Testis (tissue), 3 donors: ENCODE measurements around the gene PDE8B. TPM values are rescaled to one million over a fixed set of nuclear protein-coding genes. Genes with fewer than 3 reads are reported as not detected.

Experiments used
- DNase-seq: peaks from one replicate; pipeline ENCODE4 v3.0.0-alpha.2; 2019
- H3K27ac ChIP-seq, 2 donors: fragments of 200-600 bp; sonication (generic); one replicate each; pipeline ENCODE4 v1.5.1; 2019
- H3K27me3 ChIP-seq: fragments of 200-600 bp; sonication (generic); one replicate; pipeline ENCODE4 v1.5.1; 2019
- H3K36me3 ChIP-seq: fragments of 200-600 bp; sonication (generic); one replicate; pipeline ENCODE4 v1.5.1; 2017; ENCODE audit warnings: low read depth; ENCODE audit errors: missing control alignments
- H3K4me1 ChIP-seq: fragments of 200-600 bp; sonication (generic); one replicate; pipeline ENCODE4 v1.5.1; 2019
- H3K4me3 ChIP-seq, 2 donors: fragments of 200-600 bp; sonication (generic); one replicate each; pipeline ENCODE4 v1.5.1; 2017 to 2019
- H3K9me3 ChIP-seq: fragments of 200-600 bp; sonication (generic); one replicate; pipeline ENCODE4 v1.5.1; 2017
- POLR2A ChIP-seq: fragments of 450-650 bp; IDR thresholded peaks from one replicate; pipeline ENCODE4 v1.6.1; 2017; ENCODE audit warnings: antibody characterized with exemption, mild to moderate bottlenecking, moderate library complexity
- WGBS, 2 donors: methylation state at CpG; one replicate each; pipeline ENCODE4 v1.1.5; 2018; 5-methylcytosine and 5-hydroxymethylcytosine counted together
- intact Hi-C: fragments of 100-400 bp; cut with DNase I; formaldehyde crosslinking; loops from one replicate; pipeline ENCODE4 v1.15.1; 2023; ENCODE audit warnings: low total_unique reads
- polyA plus RNA-seq: library from polyadenylated mRNA; stranded (reverse); fragments of 350-450 nt; fragmentation: Illumina TruSeq; extraction: RNeasy Lipid Tissue Mini Kit (QIAGEN cat#74804); gene quantifications from one replicate; pipeline ENCODE4 v1.2.3, GENCODE V29; 2014; ENCODE audit warnings: low read depth, low replicate concordance; ENCODE audit not compliant: insufficient read depth
- total RNA-seq, 2 donors: library from RNA; depleted of rRNA; stranded (reverse); fragments of >200 nt; gene quantifications; one replicate each; pipeline ENCODE4 v1.2.3, GENCODE V29; 2016
- TF ChIP-seq, protein P1 (sequence below), 3 experiments: fragments of 450-650 bp in 2 of 3; fragments of 200-600 bp in 1 of 3; sonication (generic) in 1 of 3; IDR thresholded peaks; one replicate each; pipeline ENCODE4 v1.5.1; 2016 to 2019; ENCODE audit warnings: antibody characterized with exemption in 3 of 3, mild to moderate bottlenecking in 2 of 3, moderate library complexity in 1 of 3

PDE8B gene
- total and polyA plus RNA-seq, 3 donors from 2014 or later: 2.0 to 7.2 (median 5.8) TPM

DNA sequence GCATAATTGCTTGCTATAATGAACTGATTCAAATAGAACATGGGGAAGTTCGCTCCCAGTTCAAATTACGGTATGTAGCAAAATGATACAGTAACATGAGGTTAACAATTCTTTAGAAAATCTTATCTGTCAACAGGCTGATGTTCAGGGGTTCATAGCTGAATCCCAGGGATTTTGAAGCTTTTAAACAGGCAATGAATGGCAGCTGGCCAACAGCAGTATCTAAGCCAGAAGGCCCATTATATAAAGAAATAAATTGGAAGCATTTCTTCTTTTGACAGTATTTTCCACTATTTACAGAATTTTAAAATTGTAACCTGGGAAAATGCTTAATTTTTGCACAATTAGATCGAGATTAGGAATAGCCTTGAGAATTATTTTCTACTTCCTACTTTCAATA is 126.8 kb downstream of the PDE8B start:
- no peaks in the 10 kb centered on the region for H3K36me3 ChIP-seq
- H3K27me3 ChIP-seq: no peaks in the 10 kb centered on the region
- intact Hi-C loops: no loop called here
- H3K4me3 ChIP-seq: no peak overlapping the region
- no peak for TF ChIP-seq POLR2A
- TF ChIP-seq, protein P1, sequence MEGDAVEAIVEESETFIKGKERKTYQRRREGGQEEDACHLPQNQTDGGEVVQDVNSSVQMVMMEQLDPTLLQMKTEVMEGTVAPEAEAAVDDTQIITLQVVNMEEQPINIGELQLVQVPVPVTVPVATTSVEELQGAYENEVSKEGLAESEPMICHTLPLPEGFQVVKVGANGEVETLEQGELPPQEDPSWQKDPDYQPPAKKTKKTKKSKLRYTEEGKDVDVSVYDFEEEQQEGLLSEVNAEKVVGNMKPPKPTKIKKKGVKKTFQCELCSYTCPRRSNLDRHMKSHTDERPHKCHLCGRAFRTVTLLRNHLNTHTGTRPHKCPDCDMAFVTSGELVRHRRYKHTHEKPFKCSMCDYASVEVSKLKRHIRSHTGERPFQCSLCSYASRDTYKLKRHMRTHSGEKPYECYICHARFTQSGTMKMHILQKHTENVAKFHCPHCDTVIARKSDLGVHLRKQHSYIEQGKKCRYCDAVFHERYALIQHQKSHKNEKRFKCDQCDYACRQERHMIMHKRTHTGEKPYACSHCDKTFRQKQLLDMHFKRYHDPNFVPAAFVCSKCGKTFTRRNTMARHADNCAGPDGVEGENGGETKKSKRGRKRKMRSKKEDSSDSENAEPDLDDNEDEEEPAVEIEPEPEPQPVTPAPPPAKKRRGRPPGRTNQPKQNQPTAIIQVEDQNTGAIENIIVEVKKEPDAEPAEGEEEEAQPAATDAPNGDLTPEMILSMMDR (IDR thresholded peaks at IDR 0.05): no peak
- H3K27ac ChIP-seq: no peak overlapping the region
- H3K4me1 ChIP-seq: no peaks in the 10 kb centered on the region
- no peaks in the 10 kb centered on the region for H3K9me3 ChIP-seq
- WGBS, 2 donors: 64 to 72% methylated on average over 3 of the region's 3 CpGs
- no peak for DNase-seq

DNA sequence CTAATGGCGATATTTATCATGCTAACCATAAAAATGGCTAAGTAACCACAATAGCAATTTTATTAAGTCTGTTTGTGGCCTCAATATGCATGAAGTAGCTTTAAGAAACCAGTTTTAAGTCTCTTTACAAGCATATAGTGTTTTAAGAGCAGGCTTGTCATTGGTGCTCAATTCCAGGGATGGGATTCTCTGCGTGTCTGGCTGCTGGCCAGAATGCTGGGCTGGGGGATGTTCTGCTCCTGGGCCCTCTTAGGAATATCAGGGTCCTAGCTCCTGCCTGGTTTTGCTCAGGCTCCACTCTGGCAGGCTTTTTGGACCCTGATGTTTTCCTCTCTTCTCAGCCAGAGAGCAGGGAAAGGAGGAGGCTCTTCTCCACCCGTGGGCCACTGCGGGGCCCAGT is 127.2 kb downstream of the PDE8B start:
- Histone ChIP-seq H3K4me1 (no peaks in the 10 kb centered on the region), H3K9me3 (no peaks in the 10 kb centered on the region), H3K36me3 (no peaks in the 10 kb centered on the region), H3K4me3 (no peak overlapping the region), H3K27ac (no peak overlapping the region), H3K27me3 (no peaks in the 10 kb centered on the region)
- 26 to 39% methylated on average over 4 of the region's 4 CpGs for WGBS, 2 donors
- no peak for DNase-seq
- no peak for TF ChIP-seq POLR2A
- TF ChIP-seq, protein P1 (IDR thresholded peaks at IDR 0.05): no peak
- intact Hi-C loops: no loop called here

DNA sequence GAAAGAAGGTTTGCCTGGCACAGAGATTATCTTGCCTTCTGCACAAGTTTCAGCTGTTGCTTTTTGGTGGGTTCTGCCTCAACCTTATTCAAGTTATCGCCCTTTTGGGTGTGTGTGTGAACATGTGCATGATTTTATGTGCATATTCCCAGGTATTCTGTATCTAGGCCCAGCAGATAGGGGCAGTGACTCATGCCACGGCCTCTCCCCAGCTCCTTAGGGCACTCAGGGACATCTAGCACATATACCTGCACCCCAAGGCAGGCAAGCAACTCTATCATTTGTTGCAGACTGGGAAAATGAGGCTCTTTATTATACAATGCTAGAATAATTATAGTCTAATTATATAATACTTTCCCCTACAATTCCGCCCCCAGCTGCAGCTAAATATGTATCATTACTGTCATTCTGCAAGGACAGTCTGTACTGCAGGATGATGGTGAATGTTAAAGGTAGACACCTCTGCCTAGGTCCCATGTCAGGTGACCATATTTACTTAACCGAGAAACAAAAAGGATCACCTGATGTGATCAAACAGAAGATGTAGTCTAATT is 128.9 kb downstream of the PDE8B start:
- WGBS, 2 donors: 89 to 94% methylated on average over 4 of the region's 4 CpGs
- intact Hi-C loops: no loop called here
- Histone ChIP-seq H3K27me3 (no peaks in the 10 kb centered on the region), H3K9me3 (no peaks in the 10 kb centered on the region), H3K4me3 (no peak overlapping the region), H3K4me1 (no peaks in the 10 kb centered on the region), H3K27ac (no peak overlapping the region), H3K36me3 (no peaks in the 10 kb centered on the region)
- DNase-seq: no peak
- TF ChIP-seq POLR2A: no peak
- TF ChIP-seq, protein P1 (IDR thresholded peaks at IDR 0.05): no peak

DNA sequence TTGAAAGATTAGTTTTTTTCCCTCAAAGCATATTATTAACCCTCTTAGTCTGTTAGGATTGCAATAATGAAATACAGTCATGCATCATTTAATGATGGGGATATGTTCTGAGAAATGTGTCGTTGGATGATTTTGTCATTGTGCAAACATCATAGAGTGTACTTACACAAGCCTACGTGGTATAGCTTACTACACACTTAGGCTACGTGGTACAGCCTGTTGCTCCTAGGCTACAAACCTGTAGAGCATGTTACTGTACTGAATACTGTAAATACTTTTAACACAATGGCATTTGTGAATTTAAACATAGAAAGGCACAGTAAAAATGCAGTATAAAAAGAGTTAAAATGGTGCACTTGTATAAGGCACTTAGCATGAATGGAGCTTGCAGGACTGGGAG is 132.7 kb downstream of the PDE8B start:
- Histone ChIP-seq H3K4me3 (no peak overlapping the region), H3K36me3 (no peaks in the 10 kb centered on the region), H3K27me3 (no peaks in the 10 kb centered on the region), H3K27ac (no peak overlapping the region), H3K4me1 (no peaks in the 10 kb centered on the region), H3K9me3 (no peaks in the 10 kb centered on the region)
- TF ChIP-seq POLR2A: no peak
- TF ChIP-seq, protein P1 (IDR thresholded peaks at IDR 0.05): no peak
- intact Hi-C loops: no loop called here
- DNase-seq: no peak
- 93 to 95% methylated on average over 3 of the region's 3 CpGs for WGBS, 2 donors

DNA sequence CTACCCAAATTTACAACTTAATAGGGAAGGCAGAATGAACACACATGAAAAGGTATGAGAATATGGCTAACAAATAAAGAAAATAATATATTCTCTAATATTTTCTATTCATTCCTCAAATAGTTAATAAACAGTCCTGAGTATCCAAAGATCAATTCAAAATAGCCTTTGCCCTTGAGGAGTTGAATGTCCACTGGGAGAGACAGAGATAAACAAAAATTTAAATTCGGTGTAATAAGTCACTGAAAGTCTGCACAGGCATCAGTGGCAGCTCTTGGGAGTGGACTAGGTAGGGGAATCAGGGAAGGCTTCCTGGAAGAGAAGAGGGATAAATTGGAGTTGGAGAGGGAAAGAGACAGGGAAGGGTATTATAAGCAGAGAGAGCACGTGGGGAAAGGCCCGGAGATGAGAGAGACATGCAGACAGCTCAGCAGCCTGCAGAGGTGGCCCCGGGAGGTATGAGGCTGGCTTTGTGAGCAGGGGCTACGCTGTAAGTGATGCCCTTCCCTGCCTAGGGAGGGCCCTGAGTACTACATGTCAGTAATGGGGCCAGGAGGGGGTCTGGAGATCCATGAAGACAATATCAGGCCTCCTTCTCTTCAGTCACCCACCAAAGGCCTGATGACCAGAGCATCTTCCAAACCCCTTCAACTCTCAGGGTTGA is 137.1 kb downstream of the PDE8B start:
- WGBS, 2 donors: 89 to 95% methylated on average over 5 of the region's 5 CpGs

More for the DNA sequence above, 137.1 kb downstream of the PDE8B start:
- Histone ChIP-seq H3K4me1 (no peaks in the 10 kb centered on the region), H3K36me3 (no peaks in the 10 kb centered on the region), H3K4me3 (no peak overlapping the region), H3K9me3 (no peaks in the 10 kb centered on the region), H3K27ac (no peak overlapping the region), H3K27me3 (no peaks in the 10 kb centered on the region)
- intact Hi-C loops: no loop called here
- TF ChIP-seq POLR2A: no peak
- TF ChIP-seq, protein P1 (IDR thresholded peaks at IDR 0.05): no peak
- no peak for DNase-seq
